Duodenal mucosa (tissue), 2 donors: Measurements from ENCODE around the gene IKZF3.
A peak's percentile ranks its signal among the peaks of the same experiment; 100 is the strongest.

Experiments
- H3K27ac ChIP-seq: one replicate; pipeline ENCODE4 v1.7.0; 2013; ENCODE audit warnings: low read depth, low read length
- H3K27me3 ChIP-seq, 2 donors: one replicate each; pipeline ENCODE4 v1.7.0; 2013; ENCODE audit warnings: low read length in 2 of 2, control low read depth in 1 of 2; ENCODE audit not compliant: insufficient read depth in 2 of 2, control insufficient read depth in 1 of 2
- H3K36me3 ChIP-seq, 2 donors: one replicate each; pipeline ENCODE4 v1.7.0; 2013; ENCODE audit warnings: low read length in 2 of 2, control low read depth in 1 of 2; ENCODE audit not compliant: insufficient read depth in 2 of 2, control insufficient read depth in 1 of 2
- H3K4me1 ChIP-seq, 2 donors: one replicate each; pipeline ENCODE4 v1.7.0; 2013; ENCODE audit warnings: low read length in 2 of 2, control low read depth in 1 of 2; ENCODE audit not compliant: insufficient read depth in 2 of 2, control insufficient read depth in 1 of 2
- H3K4me3 ChIP-seq, 2 donors: one replicate each; pipeline ENCODE4 v1.7.0; 2013; ENCODE audit warnings: low read length in 2 of 2, low read depth in 1 of 2
- H3K9ac ChIP-seq, 2 donors: one replicate each; pipeline ENCODE4 v1.7.0; 2013; ENCODE audit warnings: low read length in 2 of 2, low read depth in 1 of 2
- H3K9me3 ChIP-seq, 2 donors: one replicate each; pipeline ENCODE4 v1.7.0; 2013; ENCODE audit warnings: low read length in 2 of 2, control low read depth in 1 of 2; ENCODE audit not compliant: control insufficient read depth in 1 of 2

The IKZF3 gene

GRCh38 chr17:39742856-39743436 lies 121.2 kb downstream of the IKZF3 start:
- H3K27ac ChIP-seq = no peak overlapping the region
- H3K36me3 ChIP-seq = peaks cover 13 to 28% of the 10 kb centered on the region in 2 donors
- no peaks in the 10 kb centered on the region for H3K9me3 ChIP-seq
- peaks cover 5 to 12% of the 10 kb centered on the region in 2 donors for H3K4me1 ChIP-seq
- H3K9ac ChIP-seq = no peak overlapping the region
- no peak overlapping the region for H3K4me3 ChIP-seq
- peaks cover 0 to 4% of the 10 kb centered on the region in 2 donors for H3K27me3 ChIP-seq

- Histone ChIP-seq H3K9me3 (no peaks in the 10 kb centered on the region), H3K27ac (no peak overlapping the region), H3K4me1 (peaks cover 5 to 15% of the 10 kb centered on the region in 2 donors), H3K36me3 (peaks cover 13 to 23% of the 10 kb centered on the region in 2 donors), H3K27me3 (peaks cover 0 to 4% of the 10 kb centered on the region in 2 donors), H3K9ac (no peak overlapping the region), H3K4me3 (no peak overlapping the region)
These were observed 121.8 kb downstream of the IKZF3 start for GRCh38 chr17:39742126-39742855.

GRCh38 chr17:39740357-39741111 lies 123.6 kb downstream of the IKZF3 start:
- peak overlapping the region; percentile 75 to 79 for H3K4me3 ChIP-seq
- H3K9me3 ChIP-seq = no peaks in the 10 kb centered on the region
- peaks cover 0 to 4% of the 10 kb centered on the region in 2 donors for H3K27me3 ChIP-seq
- peaks cover 13 to 23% of the 10 kb centered on the region in 2 donors for H3K36me3 ChIP-seq
- peaks cover 16 to 26% of the 10 kb centered on the region in 2 donors for H3K4me1 ChIP-seq
- H3K9ac ChIP-seq = peak overlapping the region; percentile 72 to 88
- peak overlapping the region; percentile 84 for H3K27ac ChIP-seq

- peaks cover 16 to 26% of the 10 kb centered on the region in 2 donors for H3K4me1 ChIP-seq
- H3K36me3 ChIP-seq = peaks cover 11 to 20% of the 10 kb centered on the region in 2 donors
- peak overlapping the region; percentile 84 for H3K27ac ChIP-seq
- peak overlapping the region; percentile 75 to 79 for H3K4me3 ChIP-seq
- H3K27me3 ChIP-seq = peaks cover 0 to 4% of the 10 kb centered on the region in 2 donors
- H3K9me3 ChIP-seq = no peaks in the 10 kb centered on the region
- peak overlapping the region; percentile 72 to 88 for H3K9ac ChIP-seq
These were observed 124.2 kb downstream of the IKZF3 start for GRCh38 chr17:39739885-39740356.

- Histone ChIP-seq H3K9ac (peak overlapping the region; percentile 72 to 88), H3K9me3 (no peaks in the 10 kb centered on the region)
These were observed 124.9 kb downstream of the IKZF3 start for GRCh38 chr17:39738983-39739884.

GRCh38 chr17:39738568-39738901 lies 125.6 kb downstream of the IKZF3 start:
- peak overlapping the region; percentile 75 to 82 for H3K4me3 ChIP-seq
- H3K4me1 ChIP-seq = peaks cover 16 to 26% of the 10 kb centered on the region in 2 donors
- no peaks in the 10 kb centered on the region for H3K9me3 ChIP-seq
- H3K27me3 ChIP-seq = peaks cover 0 to 4% of the 10 kb centered on the region in 2 donors
- H3K27ac ChIP-seq = peak overlapping the region; percentile 86
- H3K36me3 ChIP-seq = peaks cover 5 to 10% of the 10 kb centered on the region in 2 donors
- peak overlapping the region; percentile 86 to 88 for H3K9ac ChIP-seq

More at GRCh38 chr17:39738983-39739884, 124.9 kb downstream of the IKZF3 start:
- H3K4me3 ChIP-seq = peak overlapping the region; percentile 75 to 82
- H3K36me3 ChIP-seq = peaks cover 5 to 14% of the 10 kb centered on the region in 2 donors
- H3K27me3 ChIP-seq = peaks cover 0 to 4% of the 10 kb centered on the region in 2 donors
- peak overlapping the region; percentile 86 for H3K27ac ChIP-seq
- peaks cover 16 to 26% of the 10 kb centered on the region in 2 donors for H3K4me1 ChIP-seq

- Histone ChIP-seq H3K27me3 (peaks cover 0 to 4% of the 10 kb centered on the region in 2 donors), H3K27ac (peak within 1 kb of the TSS; percentile 86), H3K4me3 (peak within 1 kb of the TSS; percentile 75 to 82), H3K4me1 (peaks cover 16 to 26% of the 10 kb centered on the region in 2 donors), H3K9me3 (no peaks in the 10 kb centered on the region), H3K36me3 (peaks cover 4 to 5% of the 10 kb centered on the region in 2 donors), H3K9ac (peak within 1 kb of the TSS; percentile 86 to 88)
These were observed 126.1 kb downstream of the IKZF3 start, which contains the start of gene GRB7 for GRCh38 chr17:39737760-39738567. TSS of gene GRB7 (plus strand) at chr17:39737938. CDS start at chr17:39742302, 4,364 bp downstream.

- H3K4me3 ChIP-seq = peak overlapping the region; percentile 75 to 82
- H3K27ac ChIP-seq = peak overlapping the region; percentile 86
- H3K4me1 ChIP-seq = peaks cover 16 to 26% of the 10 kb centered on the region in 2 donors
- H3K9me3 ChIP-seq = no peaks in the 10 kb centered on the region
- H3K36me3 ChIP-seq = peaks cover 0 to 2% of the 10 kb centered on the region in 2 donors
- no peaks in the 10 kb centered on the region for H3K27me3 ChIP-seq
- peak overlapping the region; percentile 86 to 88 for H3K9ac ChIP-seq
These were observed 126.8 kb downstream of the IKZF3 start for GRCh38 chr17:39737206-39737759.
